Activated naive CD8-positive, alpha-beta T cell treated with anti-CD3 and anti-CD28 coated beads, Interleukin-2, amount 10 ng/mL, durations not matched to agents 7 days and 5 days (primary cell): Measurements from ENCODE around the gene SORCS1. TPM values are rescaled to one million over a fixed set of nuclear protein-coding genes. Genes with fewer than 3 reads are reported as not detected.

ENCODE experiments used
- ATAC-seq: fragments of 150-1000 bp; cut with Tn5 transposase; one replicate; pipeline ENCODE4 v1.10.0; 2021; ENCODE audit warnings: low read depth, moderate library complexity
- POLR2A ChIA-PET: fragments of 350-600 bp; sonication (Branson Sonifier 250); formaldehyde crosslinking; loops from one replicate; lab custom pipeline; 2021; ENCODE audit warnings: antibody characterized with exemption; lab: Charles Lee
- DNase-seq: peaks from one replicate; pipeline ENCODE4 v3.0.0; 2021
- H3K27ac Mint-ChIP-seq: one replicate; pipeline ENCODE4 v1.8.0; 2022; ENCODE audit warnings: mild to moderate bottlenecking, mixed read lengths
- H3K27me3 Mint-ChIP-seq: one replicate; pipeline ENCODE4 v1.8.0; 2022; ENCODE audit warnings: mild to moderate bottlenecking, moderate library complexity, mixed read lengths
- H3K36me3 Mint-ChIP-seq: one replicate; pipeline ENCODE4 v1.8.0; 2021; ENCODE audit warnings: mild to moderate bottlenecking, mixed read lengths
- H3K4me1 Mint-ChIP-seq: one replicate; pipeline ENCODE4 v1.8.0; 2021; ENCODE audit warnings: mixed read lengths
- H3K4me3 Mint-ChIP-seq: one replicate; pipeline ENCODE4 v1.8.0; 2022; ENCODE audit warnings: mild to moderate bottlenecking, moderate library complexity, mixed read lengths
- H3K9me3 Mint-ChIP-seq: one replicate; pipeline ENCODE4 v1.8.0; 2021; ENCODE audit warnings: mixed read lengths
- total RNA-seq, 2 experiments: library from RNA; stranded (reverse); gene quantifications; one replicate each; pipeline ENCODE4 v1.2.3, GENCODE V29; 2021

SORCS1 gene
- total RNA-seq, 2 experiments from 2014 or later, result not detected

GRCh38 chr10:106836933-106837663 lies 327.4 kb downstream of the SORCS1 start:
- ATAC-seq, result peak; percentile 87
- Mint-ChIP-seq H3K9me3 (peaks cover 1% of the 10 kb centered on the region), H3K36me3 (no peaks in the 10 kb centered on the region), H3K4me1 (peaks cover 10% of the 10 kb centered on the region), H3K27me3 (no peaks in the 10 kb centered on the region), H3K27ac (peak overlapping the region; percentile 76), H3K4me3 (peak overlapping the region; percentile 57)
- DNase-seq, result no peak
- POLR2A ChIA-PET, result no interaction called here

DNA sequence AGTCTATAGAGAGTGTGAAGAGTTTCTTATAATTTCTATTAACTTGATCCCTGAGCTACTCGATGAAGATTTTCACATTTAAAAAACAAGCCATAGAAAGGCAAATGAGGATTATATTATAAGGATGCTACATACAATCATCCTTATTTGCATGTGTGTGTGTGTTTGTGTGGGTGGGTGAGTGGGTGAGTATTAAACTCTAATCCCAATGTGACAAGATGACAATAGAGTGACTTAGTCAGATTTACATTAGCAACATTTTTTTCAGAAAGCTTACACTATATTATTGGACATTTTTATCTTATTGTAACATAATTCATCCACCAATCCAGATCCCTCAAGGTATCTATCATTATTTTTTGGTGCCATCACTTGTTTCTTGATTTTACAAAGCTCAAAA lies 331.7 kb downstream of the SORCS1 start:
- no peaks in the 10 kb centered on the region for H3K9me3 Mint-ChIP-seq
- no peaks in the 10 kb centered on the region for H3K36me3 Mint-ChIP-seq
- H3K27ac Mint-ChIP-seq, result no peak overlapping the region
- no peak for DNase-seq
- H3K27me3 Mint-ChIP-seq, result no peaks in the 10 kb centered on the region
- no peak overlapping the region for H3K4me3 Mint-ChIP-seq
- peaks cover 10% of the 10 kb centered on the region for H3K4me1 Mint-ChIP-seq
- POLR2A ChIA-PET, result no interaction called here
- ATAC-seq, result no peak

GRCh38 chr10:106830471-106830870 lies 334.0 kb downstream of the SORCS1 start:
- Mint-ChIP-seq H3K4me1 (no peaks in the 10 kb centered on the region), H3K4me3 (no peak overlapping the region), H3K27ac (no peak overlapping the region), H3K36me3 (no peaks in the 10 kb centered on the region), H3K9me3 (no peaks in the 10 kb centered on the region), H3K27me3 (no peaks in the 10 kb centered on the region)
- no peak for ATAC-seq
- DNase-seq, result no peak
- POLR2A ChIA-PET, result no interaction called here

DNA sequence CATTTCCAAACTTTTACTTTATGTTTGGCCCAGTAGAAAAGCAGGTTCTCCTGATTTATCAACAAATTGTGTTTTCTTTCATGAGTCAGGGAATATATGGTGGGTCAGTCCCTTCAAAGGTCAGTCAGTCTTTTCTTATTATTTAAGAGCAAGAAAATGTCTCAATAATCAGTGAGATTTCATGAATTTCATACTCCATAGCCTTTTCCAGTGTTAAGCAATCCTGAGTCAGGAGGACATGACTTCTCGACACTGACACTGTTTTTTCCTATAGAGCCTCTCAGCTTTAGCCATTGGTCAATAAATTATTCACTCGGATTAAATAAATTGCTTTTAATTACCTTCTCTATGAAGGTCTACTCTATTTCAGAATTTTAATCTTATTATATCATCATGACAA lies 334.5 kb downstream of the SORCS1 start:
- no peaks in the 10 kb centered on the region for H3K9me3 Mint-ChIP-seq
- H3K4me3 Mint-ChIP-seq, result no peak overlapping the region
- DNase-seq (no peak), ATAC-seq (no peak)
- H3K36me3 Mint-ChIP-seq, result no peaks in the 10 kb centered on the region
- no peaks in the 10 kb centered on the region for H3K4me1 Mint-ChIP-seq
- POLR2A ChIA-PET, result no interaction called here
- H3K27me3 Mint-ChIP-seq, result no peaks in the 10 kb centered on the region
- no peak overlapping the region for H3K27ac Mint-ChIP-seq

- no peaks in the 10 kb centered on the region for H3K36me3 Mint-ChIP-seq
- POLR2A ChIA-PET, result no interaction called here
- no peaks in the 10 kb centered on the region for H3K9me3 Mint-ChIP-seq
- no peak overlapping the region for H3K4me3 Mint-ChIP-seq
- no peak overlapping the region for H3K27ac Mint-ChIP-seq
- no peaks in the 10 kb centered on the region for H3K4me1 Mint-ChIP-seq
- DNase-seq (no peak), ATAC-seq (no peak)
- H3K27me3 Mint-ChIP-seq, result no peaks in the 10 kb centered on the region
These were observed 337.8 kb downstream of the SORCS1 start for GRCh38 chr10:106826716-106827115.

DNA sequence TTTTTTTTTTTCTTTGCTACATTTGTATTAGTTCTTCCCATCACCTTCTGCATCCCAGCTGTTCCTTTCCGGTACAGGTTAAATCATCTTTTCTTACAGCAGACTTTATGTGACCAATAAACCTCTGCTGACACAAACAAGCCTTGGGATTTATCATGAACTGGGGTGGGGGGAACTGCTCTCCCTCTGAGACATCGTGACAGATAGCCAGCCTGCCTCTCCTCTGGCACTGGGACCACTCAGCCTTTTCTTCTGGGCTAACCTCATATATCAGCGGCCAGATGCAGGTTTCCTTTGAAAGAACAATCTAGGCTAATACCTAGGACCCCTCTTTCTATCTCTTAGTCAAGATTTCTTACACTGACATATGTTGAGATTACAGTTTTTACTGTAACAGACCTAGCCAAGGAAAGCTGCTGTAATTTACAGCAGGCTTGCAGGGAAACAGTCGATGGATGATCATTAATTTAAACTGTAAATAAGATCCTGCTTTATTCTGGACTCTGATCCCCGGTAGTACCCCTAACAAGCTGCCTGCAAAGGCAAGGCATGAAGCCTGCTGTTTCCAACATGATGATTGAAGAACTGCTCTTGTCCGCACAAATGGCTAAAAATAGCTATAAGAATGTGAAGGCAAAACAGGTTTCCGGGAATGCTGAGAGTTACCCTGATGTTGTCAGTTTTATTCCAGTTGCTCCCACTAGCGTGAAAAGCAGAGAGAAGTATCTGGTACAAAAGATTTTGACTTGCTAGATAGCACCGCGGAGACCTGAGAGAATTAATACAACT lies 338.7 kb downstream of the SORCS1 start:
- H3K36me3 Mint-ChIP-seq, result no peaks in the 10 kb centered on the region
- no peak for ATAC-seq

GRCh38 chr10:106820579-106820978 lies 343.9 kb downstream of the SORCS1 start:
- POLR2A ChIA-PET, result no interaction called here
- peaks cover 6% of the 10 kb centered on the region for H3K4me1 Mint-ChIP-seq
- DNase-seq (no peak), ATAC-seq (no peak)
- no peaks in the 10 kb centered on the region for H3K36me3 Mint-ChIP-seq
- no peaks in the 10 kb centered on the region for H3K27me3 Mint-ChIP-seq
- no peak overlapping the region for H3K27ac Mint-ChIP-seq
- no peaks in the 10 kb centered on the region for H3K9me3 Mint-ChIP-seq
- no peak overlapping the region for H3K4me3 Mint-ChIP-seq

More for the DNA sequence above, 338.7 kb downstream of the SORCS1 start:
- Mint-ChIP-seq H3K27ac (no peak overlapping the region), H3K4me3 (no peak overlapping the region), H3K4me1 (no peaks in the 10 kb centered on the region), H3K9me3 (no peaks in the 10 kb centered on the region), H3K27me3 (no peaks in the 10 kb centered on the region)
- POLR2A ChIA-PET, result no interaction called here
- DNase-seq, result no peak

DNA sequence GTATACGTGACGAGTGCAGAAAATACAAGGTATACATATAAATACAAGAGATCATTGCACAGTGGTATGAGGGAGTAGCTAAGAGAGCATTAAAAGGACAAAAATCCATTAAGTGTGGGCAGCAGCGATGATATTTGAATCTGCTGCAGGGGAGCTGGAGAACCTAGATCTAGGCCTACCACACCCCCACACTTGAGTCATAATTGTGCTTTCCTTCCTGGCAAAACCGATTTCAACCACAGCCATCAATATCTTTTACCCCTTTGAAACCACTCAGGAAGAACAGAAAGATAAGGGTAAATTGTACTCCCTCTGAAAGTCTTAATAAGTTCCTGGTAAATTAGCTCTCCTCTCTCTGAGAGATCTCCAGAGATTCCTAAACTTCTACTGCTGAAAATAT lies 345.0 kb downstream of the SORCS1 start:
- Mint-ChIP-seq H3K36me3 (no peaks in the 10 kb centered on the region), H3K27ac (no peak overlapping the region), H3K9me3 (no peaks in the 10 kb centered on the region), H3K27me3 (no peaks in the 10 kb centered on the region), H3K4me3 (peak overlapping the region; percentile 15), H3K4me1 (peaks cover 6% of the 10 kb centered on the region)
- POLR2A ChIA-PET, result no interaction called here
- DNase-seq (no peak), ATAC-seq (no peak)

- H3K9me3 Mint-ChIP-seq, result no peaks in the 10 kb centered on the region
- no peaks in the 10 kb centered on the region for H3K36me3 Mint-ChIP-seq
- no peak overlapping the region for H3K27ac Mint-ChIP-seq
- H3K4me1 Mint-ChIP-seq, result peaks cover 6% of the 10 kb centered on the region
- POLR2A ChIA-PET, result no interaction called here
- H3K27me3 Mint-ChIP-seq, result no peaks in the 10 kb centered on the region
- no peak for ATAC-seq
- no peak for DNase-seq
- no peak overlapping the region for H3K4me3 Mint-ChIP-seq
These were observed 348.0 kb downstream of the SORCS1 start for GRCh38 chr10:106816318-106817085.

- Mint-ChIP-seq H3K4me3 (no peak overlapping the region), H3K9me3 (no peaks in the 10 kb centered on the region), H3K36me3 (no peaks in the 10 kb centered on the region), H3K27ac (no peak overlapping the region), H3K4me1 (peaks cover 6% of the 10 kb centered on the region), H3K27me3 (no peaks in the 10 kb centered on the region)
- POLR2A ChIA-PET, result no interaction called here
- ATAC-seq (no peak), DNase-seq (no peak)
These were observed 349.0 kb downstream of the SORCS1 start for GRCh38 chr10:106815427-106816043.

GRCh38 chr10:106804992-106805582 lies 359.4 kb downstream of the SORCS1 start:
- ATAC-seq (no peak), DNase-seq (no peak)
- POLR2A ChIA-PET, result no interaction called here
- peaks cover 2% of the 10 kb centered on the region for H3K9me3 Mint-ChIP-seq
- no peak overlapping the region for H3K4me3 Mint-ChIP-seq
- H3K27ac Mint-ChIP-seq, result no peak overlapping the region
- no peaks in the 10 kb centered on the region for H3K4me1 Mint-ChIP-seq
- H3K36me3 Mint-ChIP-seq, result no peaks in the 10 kb centered on the region
- no peaks in the 10 kb centered on the region for H3K27me3 Mint-ChIP-seq

DNA sequence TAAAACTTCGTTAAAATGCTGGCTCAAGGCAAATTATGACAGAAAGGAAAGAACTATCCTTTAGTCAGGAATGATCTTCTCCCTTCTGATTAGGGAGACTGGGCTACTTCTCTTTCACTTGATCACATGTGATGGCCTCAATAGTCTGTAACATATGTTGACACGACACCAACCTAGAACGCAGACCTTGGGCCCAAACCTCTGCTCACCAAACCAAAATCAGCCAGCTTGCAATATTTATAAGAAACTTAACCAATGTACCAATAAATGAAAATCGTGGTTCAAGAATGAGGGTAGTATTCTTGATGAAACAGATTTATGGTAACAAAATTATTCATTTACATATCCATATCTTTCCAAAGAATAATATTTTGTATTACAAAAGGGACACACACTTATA lies 361.6 kb downstream of the SORCS1 start:
- DNase-seq (no peak), ATAC-seq (no peak)
- POLR2A ChIA-PET, result no interaction called here
- Mint-ChIP-seq H3K4me1 (no peaks in the 10 kb centered on the region), H3K27ac (no peak overlapping the region), H3K9me3 (peaks cover 5% of the 10 kb centered on the region), H3K27me3 (no peaks in the 10 kb centered on the region), H3K36me3 (no peaks in the 10 kb centered on the region), H3K4me3 (no peak overlapping the region)

- Mint-ChIP-seq H3K36me3 (no peaks in the 10 kb centered on the region), H3K27me3 (no peaks in the 10 kb centered on the region), H3K9me3 (peaks cover 6% of the 10 kb centered on the region), H3K4me1 (no peaks in the 10 kb centered on the region), H3K27ac (no peak overlapping the region), H3K4me3 (no peak overlapping the region)
- POLR2A ChIA-PET, result no interaction called here
- DNase-seq (no peak), ATAC-seq (no peak)
These were observed 364.7 kb downstream of the SORCS1 start for GRCh38 chr10:106799776-106800175.
